Measurements from ENCODE around the gene IL17A.

DNA sequence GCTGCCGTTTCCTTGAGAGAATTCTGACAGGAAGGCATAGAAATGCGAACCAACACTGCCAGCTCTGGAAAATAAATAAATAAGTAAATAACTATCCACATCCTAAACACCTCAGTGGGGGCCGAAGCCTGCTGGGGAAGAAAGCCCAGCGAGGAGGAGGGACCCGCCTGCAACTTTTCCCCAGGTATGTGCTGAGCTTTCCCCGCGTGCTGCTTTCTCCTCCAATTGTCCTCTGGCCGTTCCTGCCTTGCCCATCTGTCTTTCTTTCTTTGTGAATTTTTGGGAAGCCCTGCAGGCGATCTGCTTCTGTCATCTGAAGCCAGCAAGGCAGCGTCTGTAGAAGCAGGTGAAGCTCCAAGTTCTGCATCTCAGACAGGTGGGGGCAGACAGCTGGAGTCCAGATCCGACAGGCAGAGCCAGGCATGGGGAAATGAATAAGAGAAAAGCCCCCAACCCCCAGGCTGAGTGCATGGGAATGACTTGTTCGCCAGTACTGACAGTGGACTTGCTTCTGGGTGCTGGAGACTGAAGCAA lies 49.2 kb upstream of the IL17A start:
- TF ChIP-seq CTCF (conservative IDR thresholded peaks at IDR 0.05 in 1 of 2, IDR thresholded peaks at IDR 0.05 in 1 of 2; ENCODE audit: low read depth in 1 of 2, low read length in 2 of 2) (no peak), EZH2 (IDR thresholded peaks at IDR 0.05; ENCODE audit: low read length, missing control alignments) (no peak)
